ENCODE data around the gene LOXL3. TPM values are rescaled to one million over a fixed set of nuclear protein-coding genes. Genes with fewer than 3 reads are reported as not detected.
A peak's percentile ranks its signal among the peaks of the same experiment; 100 is the strongest.

The LOXL3 gene
- total RNA-seq, 1 donor from 2014 or later, result 8.1 TPM

GRCh38 chr2:74552914-74553811 lies 579 bp downstream of the LOXL3 start:
- Histone ChIP-seq H3K27ac (no peak overlapping the region), H3K4me3 (peak overlapping the region; percentile 88), H3K4me1 (peaks cover 19% of the 10 kb centered on the region), H3K36me3 (no peaks in the 10 kb centered on the region), H3K9me3 (no peaks in the 10 kb centered on the region), H3K27me3 (no peaks in the 10 kb centered on the region)
- TF ChIP-seq, protein P1, sequence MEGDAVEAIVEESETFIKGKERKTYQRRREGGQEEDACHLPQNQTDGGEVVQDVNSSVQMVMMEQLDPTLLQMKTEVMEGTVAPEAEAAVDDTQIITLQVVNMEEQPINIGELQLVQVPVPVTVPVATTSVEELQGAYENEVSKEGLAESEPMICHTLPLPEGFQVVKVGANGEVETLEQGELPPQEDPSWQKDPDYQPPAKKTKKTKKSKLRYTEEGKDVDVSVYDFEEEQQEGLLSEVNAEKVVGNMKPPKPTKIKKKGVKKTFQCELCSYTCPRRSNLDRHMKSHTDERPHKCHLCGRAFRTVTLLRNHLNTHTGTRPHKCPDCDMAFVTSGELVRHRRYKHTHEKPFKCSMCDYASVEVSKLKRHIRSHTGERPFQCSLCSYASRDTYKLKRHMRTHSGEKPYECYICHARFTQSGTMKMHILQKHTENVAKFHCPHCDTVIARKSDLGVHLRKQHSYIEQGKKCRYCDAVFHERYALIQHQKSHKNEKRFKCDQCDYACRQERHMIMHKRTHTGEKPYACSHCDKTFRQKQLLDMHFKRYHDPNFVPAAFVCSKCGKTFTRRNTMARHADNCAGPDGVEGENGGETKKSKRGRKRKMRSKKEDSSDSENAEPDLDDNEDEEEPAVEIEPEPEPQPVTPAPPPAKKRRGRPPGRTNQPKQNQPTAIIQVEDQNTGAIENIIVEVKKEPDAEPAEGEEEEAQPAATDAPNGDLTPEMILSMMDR (IDR thresholded peaks at IDR 0.05), result no peak
- intact Hi-C loops (cut with DNase I), result no loop called here
- ATAC-seq (no peak), DNase-seq (no peak)

- no peak for ATAC-seq
- DNase-seq, result no peak
- Histone ChIP-seq H3K4me1 (peaks cover 19% of the 10 kb centered on the region), H3K27ac (no peak overlapping the region), H3K4me3 (no peak overlapping the region), H3K27me3 (no peaks in the 10 kb centered on the region), H3K36me3 (no peaks in the 10 kb centered on the region), H3K9me3 (no peaks in the 10 kb centered on the region)
- TF ChIP-seq, protein P1 (IDR thresholded peaks at IDR 0.05), result no peak
- intact Hi-C loops (cut with DNase I), result no loop called here
These were observed 1.5 kb downstream of the LOXL3 start for GRCh38 chr2:74551942-74552913.

GRCh38 chr2:74551530-74551929 lies 2.2 kb downstream of the LOXL3 start:
- Histone ChIP-seq H3K4me1 (peaks cover 19% of the 10 kb centered on the region), H3K27me3 (no peaks in the 10 kb centered on the region), H3K9me3 (no peaks in the 10 kb centered on the region), H3K36me3 (no peaks in the 10 kb centered on the region), H3K4me3 (no peak overlapping the region), H3K27ac (no peak overlapping the region)
- DNase-seq (no peak), ATAC-seq (no peak)
- TF ChIP-seq, protein P1 (IDR thresholded peaks at IDR 0.05), result no peak
- intact Hi-C loops (cut with DNase I), result no loop called here

- no peaks in the 10 kb centered on the region for H3K27me3 ChIP-seq
- ATAC-seq (no peak), DNase-seq (no peak)
- TF ChIP-seq, protein P1 (IDR thresholded peaks at IDR 0.05), result no peak
- H3K4me3 ChIP-seq, result no peak overlapping the region
- intact Hi-C loops (cut with DNase I), result no loop called here
- no peak overlapping the region for H3K27ac ChIP-seq
- H3K9me3 ChIP-seq, result no peaks in the 10 kb centered on the region
- H3K4me1 ChIP-seq, result peaks cover 19% of the 10 kb centered on the region
- no peaks in the 10 kb centered on the region for H3K36me3 ChIP-seq
These were observed 3.5 kb downstream of the LOXL3 start for GRCh38 chr2:74550231-74550630.

DNA sequence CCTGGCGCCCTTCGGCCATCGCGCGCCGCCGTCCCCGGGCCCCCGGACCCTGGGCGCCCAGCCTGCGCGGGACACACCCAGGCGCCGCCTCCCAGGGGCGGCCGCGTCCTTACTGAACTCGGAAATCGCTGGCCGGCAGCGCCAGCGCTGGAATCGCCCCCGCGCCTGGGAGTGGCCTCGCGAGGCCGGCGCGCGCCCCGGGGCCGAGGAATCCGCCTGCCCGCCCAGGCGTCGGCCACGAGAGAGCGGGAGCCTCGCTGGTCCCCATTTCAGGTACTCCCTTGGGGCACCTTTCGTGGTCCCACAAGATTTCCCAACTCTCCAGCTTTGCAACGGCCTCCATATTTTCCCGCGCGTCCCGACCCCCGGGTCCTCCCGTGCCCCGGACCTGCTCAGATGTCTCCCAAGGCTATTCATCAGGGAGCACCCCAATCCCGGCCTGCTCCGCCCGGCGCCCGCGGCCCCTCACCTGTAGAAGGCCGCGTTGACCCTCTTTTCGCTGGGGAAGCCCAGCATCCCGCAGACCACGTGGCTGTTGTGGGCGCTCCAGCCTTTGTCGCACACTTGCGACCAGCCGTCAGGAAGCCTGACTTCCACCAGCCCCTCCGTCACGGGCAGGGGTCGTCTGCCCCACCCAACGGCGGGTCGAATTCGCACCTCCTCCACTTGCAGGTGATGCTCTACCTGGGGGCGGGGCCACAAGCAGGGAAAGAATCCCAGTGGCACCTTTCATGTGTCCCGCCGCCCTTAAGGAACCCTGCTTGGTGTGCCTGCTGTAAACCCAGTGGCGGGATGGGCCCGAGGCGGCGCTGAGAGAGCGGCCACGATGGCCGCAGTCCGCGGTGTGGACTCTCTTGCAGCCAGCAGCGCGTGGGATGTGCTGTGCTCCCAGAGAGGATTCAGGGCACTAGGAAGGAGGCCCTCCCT lies 4.6 kb downstream of the LOXL3 start:
- H3K4me1 ChIP-seq, result peaks cover 19% of the 10 kb centered on the region
- H3K27me3 ChIP-seq, result no peaks in the 10 kb centered on the region
- intact Hi-C loops (cut with DNase I), result no loop called here
- TF ChIP-seq, protein P1 (IDR thresholded peaks at IDR 0.05), result no peak
- peak overlapping the region; percentile 73 for H3K4me3 ChIP-seq
- H3K9me3 ChIP-seq, result no peaks in the 10 kb centered on the region
- ATAC-seq (peak; percentile 92), DNase-seq (peak; percentile 88)
- H3K36me3 ChIP-seq, result no peaks in the 10 kb centered on the region
- peak overlapping the region; percentile 78 for H3K27ac ChIP-seq
